GM18498 (cell line): ENCODE measurements around the gene PPL.

Experiments
- ATAC-seq: cut with Tn5 transposase; IDR thresholded peaks from one replicate; pipeline ENCODE4 v1.9.1; 2021; ENCODE audit warnings: mild to moderate bottlenecking, moderate library complexity; ENCODE audit not compliant: unreplicated experiment

The PPL gene

DNA sequence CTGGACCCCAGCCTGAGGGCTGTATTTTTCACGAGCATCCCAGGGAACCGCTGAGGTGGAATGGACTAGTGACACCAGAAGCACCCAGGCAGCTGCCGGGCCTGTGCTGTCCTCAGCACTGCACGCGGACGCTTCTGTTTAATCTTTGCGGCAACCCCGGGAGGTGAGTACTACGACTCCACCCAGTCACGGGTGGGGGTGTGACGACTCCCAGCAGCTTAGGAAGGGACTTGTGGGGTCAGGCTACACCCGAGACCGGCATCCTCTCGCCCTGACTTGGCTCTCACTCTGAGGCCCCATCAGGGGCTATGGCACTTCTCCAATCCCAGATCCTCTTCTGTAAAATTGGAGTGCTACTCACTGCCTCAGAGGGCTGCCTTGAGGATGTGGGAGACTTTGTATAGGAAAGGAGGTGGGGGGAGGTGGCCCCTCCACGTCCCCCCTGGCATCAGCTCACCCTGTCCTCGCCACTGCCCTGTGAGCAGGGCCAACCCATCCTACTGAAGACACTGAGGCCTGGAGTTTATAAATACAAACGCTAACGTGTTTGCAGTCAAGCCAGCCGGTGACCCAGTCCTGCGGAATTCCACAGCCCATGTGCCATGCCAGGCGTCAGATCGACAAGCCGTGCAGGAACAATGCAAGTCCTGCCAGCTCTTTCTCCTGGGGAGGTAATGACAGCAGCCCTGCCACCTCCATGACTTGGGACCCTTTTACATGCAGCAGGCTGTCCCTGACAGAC is 44.4 kb downstream of the PPL start:
- no peak for ATAC-seq

DNA sequence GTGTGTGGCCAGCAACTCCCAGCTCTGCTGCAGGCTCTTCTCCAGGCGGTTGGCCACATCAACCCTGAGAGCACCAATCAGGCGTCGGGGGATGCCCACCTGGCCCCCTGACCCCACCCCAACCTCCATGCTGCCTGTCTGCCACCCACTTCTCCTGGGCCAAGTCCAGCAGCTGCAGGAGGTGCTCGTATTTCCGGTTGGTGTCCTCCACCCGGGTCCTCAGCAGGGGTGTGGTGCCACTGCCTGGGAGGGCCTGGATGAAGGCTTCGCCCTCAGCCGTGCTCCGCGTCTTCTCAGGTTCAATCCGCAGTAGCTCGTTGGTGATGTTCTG is 45.1 kb downstream of the PPL start:
- no peak for ATAC-seq

DNA sequence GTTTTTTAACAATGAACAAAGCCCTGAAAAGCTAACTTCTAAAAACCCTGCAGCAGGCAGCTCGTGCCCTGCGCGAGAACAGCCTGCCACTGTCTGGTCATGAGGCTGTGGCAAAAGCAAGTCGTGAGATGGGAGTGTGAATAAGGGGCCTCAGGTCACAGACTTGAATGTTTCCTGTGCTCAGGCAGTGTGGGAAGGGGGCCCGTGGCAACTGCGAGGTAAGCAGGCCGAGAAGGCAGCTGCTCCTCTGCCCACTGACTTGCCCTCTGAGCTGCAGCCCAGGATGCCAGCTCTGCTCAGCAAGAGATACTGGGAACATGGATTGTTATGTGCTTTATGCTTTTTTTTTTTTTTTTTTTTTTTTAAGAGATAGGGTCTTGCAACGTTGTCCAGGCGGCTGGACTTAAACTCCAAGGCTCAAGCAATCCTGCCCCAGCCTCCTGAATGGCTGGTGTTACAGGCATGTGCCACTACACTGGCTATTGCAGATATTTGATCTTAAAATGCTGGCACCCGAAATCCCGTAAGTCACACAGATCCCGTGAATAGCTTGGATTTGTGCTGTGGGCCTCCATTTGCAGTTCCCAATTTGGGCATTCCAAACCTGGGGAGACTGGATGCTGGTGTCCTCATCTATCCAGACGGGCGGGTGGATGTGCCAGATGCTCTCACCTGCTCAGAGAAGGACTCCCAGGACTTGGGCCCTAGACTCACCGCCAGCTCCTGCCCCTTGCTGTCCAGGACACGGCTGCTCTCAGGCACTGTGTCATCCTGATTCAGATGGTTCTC is 45.7 kb downstream of the PPL start:
- no peak for ATAC-seq

DNA sequence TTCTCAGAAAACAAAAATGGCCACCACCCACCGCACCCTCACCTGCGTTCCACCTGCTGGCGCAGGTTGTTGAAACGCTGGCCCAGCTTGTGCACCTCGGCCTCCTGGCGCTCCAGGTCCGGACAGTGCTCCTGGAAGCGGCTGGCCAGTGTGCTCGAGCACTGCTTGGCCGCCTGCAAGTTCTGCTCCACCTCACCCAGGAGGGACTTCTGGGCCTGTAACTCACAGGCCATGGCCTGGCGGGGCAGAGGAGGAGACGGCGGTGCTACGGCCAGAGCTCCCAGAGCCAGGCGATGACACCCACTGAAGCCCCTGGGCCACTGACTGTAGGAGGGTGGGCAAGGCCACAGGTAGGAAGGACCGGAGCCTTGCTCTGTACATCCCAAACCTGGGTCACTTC is 46.3 kb downstream of the PPL start:
- ATAC-seq, result no peak

DNA sequence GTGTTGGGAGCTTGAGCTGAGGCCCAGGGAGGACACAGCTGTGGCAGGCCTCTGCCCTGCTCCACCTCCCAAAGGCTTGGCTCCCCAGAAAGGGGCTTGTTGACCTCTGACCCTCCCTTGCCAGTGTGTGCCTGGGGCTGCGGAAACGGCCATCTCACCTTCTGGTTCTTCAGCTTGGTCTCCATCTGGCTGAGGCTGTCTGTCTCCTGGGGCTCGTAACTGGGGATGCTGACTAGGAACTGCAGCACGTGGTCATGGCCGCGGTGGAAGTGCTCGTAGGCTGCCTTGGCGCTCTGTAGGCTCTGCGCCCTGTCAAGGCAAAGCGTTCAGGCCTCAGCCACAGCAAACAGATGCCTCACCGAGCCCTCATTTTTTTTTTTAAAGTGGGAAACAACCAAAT is 46.9 kb downstream of the PPL start:
- ATAC-seq, result no peak

DNA sequence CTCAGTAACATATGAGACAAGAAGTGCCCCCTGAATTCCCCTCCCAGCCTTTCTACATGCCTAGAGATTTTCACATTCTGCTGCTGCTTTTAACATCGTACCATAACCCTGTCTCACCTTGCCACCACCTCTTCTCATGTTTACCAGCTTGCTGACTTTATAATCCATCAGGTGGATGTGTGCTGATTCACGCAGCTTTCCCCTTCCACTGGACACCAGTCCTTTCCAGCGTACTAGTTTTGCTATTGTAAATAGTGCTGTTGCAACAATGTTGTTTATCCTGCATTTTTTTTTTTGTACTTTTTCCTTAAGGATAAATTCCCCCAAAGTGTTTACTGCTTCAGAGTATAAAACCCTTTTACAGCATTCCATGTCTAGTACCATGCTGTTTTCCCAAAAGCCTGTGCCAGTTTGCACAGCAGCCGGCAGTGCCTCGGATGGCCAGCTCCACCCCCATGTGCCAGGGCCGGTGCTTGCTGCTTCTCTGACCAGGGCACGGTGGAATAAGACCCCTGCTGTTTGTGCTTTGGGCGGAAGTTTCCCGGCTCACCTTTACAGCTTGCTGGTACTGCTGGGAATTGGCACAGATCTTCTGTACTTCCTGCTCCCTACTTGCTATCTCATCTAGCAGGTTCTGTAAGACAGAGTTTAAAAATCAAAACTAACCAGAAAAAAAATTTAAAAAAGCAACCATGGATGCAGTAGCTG is 48.4 kb downstream of the PPL start:
- no peak for ATAC-seq

DNA sequence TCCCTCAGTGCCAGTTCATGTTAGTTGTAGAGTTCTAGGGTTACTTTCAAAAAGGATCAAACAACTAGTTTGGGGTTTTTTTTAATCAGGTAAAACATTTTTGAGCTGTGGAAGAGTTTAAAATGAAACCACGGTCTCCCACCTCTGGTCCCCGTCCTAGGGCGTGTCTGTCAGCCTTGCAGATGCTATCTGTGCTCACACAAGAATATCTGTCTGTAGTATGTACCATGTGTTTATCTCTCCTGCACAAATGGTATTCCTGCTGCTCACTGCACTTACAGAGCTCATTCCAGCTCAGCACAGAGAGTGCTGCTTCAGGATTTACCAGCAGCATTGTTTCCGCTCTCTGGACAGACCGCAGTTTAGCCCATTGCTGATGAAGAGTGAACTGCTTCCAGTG is 50.8 kb downstream of the PPL start:
- no peak for ATAC-seq

DNA sequence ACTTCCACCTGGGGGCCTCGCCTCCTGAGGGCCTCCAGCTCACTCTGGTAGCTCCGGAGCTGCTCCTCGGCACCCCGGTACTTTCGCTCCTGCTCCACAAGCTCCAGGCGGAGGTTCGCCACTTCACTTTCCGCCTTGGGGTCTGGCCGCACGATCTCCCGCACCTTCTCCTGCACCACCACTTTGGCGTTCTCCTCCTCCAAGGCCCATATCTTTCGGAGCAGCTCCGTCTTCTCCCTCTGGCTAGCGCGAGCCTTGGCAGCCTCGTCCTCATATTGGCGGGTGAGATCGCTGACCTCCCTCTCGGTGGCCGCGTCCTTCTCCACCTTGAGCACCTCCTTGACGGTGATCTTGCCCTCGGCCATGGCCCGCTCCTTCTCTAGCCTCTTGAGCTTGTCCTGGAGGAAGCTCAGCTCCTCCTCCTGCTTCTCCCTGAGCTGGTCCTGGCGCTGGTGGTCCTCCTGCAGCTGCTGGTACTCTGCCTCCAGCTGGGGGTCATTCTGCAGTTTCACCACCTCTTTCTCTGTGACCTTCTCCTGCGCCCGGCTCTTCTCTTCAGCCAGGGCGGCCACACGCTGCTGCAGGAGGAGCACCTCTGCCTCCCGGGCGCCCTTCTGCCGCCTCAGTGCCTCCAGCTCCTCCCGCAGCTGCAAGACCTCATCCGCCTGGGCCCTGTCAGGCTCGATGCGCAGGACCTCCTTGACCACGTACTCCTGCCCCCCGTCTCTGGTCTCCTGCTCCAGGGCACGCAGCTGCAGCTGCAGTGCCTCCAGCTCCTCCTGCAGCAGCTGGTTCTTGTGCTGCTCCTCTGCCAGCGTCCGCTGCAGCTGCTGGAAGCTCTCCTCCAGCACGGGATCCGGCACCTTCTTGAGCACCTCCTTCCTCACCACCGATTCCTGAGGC is 51.7 kb downstream of the PPL start:
- ATAC-seq, result no peak

DNA sequence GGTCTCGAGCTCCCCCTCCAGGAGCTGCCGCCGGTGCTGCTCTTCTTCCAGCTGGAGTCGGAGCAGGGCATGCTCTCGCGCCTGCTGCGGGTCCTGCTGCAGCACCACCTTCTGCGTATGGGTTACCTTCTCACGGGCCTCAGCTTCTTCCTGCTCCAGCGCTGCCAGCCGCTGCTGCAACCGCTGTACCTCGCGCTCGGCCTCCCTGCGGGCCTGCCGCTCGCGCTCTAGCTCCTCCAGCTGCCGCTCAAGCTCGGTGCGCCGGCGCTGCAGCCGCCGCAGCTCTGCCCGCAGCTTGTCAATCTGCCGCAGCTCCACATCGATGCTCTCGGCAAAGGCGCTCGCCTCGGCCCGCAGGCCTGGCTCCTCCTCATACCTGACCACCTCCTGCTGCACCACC is 52.7 kb downstream of the PPL start:
- no peak for ATAC-seq

DNA sequence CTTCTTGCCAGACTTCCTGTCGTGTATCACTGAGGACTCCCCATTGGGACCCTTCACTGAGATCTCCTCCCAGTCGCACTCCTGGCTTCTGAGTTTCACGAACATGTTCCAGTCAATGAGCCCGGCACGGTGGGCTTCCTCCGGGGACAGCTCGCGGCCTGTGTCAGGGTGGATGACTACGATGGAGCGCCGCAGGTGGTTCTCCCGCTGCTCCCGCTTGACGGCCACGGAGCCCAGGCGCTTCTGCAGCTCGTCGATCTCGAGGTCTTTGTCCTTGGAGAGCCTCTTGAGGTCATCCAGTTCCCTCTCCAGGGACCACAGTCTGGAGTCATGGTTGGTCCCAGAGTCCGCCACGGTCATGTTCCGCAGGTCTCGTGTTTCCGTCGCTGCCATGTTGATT is 53.4 kb downstream of the PPL start:
- no peak for ATAC-seq

DNA sequence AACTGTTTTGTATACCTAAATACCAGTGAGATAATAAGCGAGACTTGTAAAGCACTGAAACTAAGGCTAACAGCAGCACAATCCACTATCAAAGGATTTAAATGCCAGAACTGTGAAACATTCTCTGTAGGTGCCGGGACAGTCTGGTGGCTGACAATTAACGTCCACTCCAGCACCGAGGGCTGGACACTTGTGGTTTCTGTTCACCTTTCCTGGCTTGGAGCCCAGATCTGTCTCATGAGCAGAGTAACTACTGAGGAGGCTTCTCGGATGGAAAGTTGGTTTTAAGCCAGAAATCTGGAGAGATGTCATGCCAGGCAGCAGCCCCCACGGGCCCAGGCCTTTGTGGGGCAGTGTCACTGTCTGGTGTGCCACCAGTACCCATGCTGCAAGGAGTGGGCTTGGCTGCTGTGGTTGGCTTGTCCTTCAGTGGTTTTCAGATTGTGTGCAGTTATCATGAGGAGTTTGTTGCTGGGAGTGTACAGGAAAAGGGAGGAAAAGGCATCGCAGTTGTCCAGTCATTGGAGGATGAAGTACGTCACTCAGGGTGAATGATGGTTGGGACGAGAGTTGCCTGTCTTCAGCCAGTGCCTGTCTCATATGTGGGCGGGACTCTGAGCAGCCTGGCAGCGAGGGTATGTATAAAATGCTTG is 54.2 kb downstream of the PPL start:
- no peak for ATAC-seq

DNA sequence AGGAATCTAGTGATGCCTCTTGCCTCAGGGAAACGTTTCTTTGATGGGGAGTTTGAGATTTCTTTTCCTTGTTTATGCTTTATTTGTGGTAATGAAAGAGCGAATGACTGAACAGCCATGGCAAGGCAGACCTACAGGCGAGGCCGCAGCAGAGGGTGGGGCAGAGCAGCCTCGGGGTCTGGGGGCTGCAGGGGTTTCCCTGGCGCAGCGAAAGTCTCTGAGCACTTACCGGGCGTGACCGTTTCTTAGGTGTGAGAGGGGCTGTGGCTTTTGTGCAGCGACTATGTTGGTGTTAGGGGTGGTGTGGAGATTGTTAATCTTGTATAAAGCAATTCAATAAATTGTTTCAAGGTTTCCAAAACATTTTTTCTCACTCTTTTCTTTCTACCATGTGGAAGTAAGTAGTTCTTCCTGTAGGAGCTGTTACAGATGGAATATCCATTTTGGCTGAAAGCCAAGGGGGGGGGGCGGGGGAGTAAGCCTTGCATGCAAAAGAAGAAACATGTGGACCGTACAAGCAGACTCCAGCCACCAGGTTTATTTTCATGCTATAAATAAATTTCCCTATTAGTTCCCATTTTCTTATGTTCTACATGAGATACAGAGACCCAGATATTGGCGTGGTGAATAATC is 54.8 kb downstream of the PPL start:
- ATAC-seq, result no peak

DNA sequence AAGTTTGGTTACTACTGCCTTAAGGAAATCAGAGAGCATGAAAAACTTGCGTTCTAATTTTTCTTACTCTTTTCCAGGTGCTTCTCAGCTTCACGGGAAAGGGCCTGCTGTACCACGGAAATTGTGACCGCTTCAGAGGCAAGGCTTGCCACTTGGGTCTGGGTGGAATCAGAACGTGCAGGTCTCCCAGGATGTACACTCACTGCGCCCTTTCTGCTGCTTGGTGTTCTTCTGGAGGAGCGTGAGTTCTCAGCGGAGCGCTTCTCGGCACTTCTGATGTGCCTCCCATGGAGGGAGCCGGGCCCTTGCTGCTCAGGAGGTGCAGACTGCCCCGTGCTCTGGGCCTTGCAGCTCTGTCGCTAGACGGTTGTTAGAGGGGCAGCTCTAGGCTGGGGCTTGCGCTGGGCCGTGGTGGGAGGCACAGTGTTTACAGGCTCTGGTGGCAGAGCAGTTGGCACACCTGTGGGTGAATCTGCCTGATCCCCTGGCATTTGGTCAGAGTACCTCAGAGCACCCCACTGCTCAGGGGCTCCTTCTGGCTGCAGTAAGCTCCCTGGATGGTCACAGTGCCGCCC is 56.9 kb downstream of the PPL start:
- no peak for ATAC-seq

DNA sequence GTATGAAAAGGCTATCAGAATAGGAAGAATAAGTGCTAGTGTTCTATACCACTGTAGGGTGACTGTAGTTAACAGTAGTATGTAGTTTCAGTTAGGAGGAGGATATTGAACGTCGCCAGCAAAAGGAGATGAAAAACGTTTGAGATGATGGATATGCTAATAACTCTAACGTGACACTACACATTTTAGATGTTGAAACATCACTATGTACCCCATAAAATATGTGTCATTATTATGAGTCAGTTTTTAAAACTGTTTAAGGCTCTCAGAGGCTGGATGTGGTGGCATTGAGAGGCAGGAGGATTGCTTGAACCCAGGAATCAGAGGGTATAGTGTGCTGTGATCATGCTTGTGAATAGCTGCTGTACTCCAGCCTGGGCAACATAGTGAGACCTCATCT is 57.9 kb downstream of the PPL start:
- ATAC-seq, result no peak

DNA sequence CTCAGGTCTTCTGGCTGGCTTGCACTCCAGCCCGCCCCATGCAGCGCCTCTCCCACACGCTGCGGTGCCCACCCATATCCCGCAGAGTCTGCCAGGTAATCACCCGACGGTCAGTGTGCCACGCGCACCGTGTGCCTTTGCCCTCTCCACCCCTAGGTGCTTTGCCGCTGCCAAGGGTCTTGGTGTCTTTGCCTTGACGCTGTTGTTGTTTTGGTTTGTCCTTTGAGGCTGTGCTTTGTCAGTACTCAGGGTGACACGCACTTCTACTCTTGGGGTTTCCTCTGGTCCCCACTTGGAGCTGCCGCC is 59.6 kb downstream of the PPL start:
- ATAC-seq, result no peak

DNA sequence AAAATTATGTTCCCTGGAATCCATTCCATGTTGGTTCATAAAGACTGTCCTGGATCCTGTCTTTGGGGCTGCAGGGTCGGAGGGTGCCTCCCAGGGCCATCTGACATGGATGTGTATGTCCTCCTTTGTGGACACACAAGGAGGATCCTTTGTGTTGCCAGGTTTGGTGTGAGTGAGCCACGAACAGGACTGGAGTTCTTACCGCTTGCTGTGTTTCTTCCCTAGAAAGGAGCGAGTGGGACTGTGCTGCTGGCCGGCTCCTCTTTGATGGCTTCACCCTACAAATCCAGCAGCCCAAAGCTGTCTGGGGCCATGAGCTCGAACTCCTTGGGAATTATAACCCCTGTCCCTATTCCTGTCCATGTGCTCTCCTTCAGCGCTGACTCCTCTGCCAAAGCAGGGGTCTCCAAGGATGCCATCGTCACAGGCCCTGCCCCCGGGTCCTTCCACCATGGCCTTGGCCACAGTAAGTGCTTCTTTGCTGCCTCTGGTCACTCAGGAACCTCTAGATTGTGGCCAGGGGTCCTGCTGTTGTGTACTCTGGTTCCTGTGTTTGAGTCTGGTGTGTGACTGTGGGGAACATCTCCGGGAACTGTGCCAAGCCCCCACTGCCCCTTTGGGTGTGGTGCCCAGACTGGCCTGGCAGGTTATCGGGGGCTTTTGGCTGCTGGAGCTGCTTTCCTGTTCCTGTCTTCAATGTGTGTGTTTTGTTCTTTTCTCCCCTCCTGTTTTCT is 60.1 kb downstream of the PPL start:
- no peak for ATAC-seq

DNA sequence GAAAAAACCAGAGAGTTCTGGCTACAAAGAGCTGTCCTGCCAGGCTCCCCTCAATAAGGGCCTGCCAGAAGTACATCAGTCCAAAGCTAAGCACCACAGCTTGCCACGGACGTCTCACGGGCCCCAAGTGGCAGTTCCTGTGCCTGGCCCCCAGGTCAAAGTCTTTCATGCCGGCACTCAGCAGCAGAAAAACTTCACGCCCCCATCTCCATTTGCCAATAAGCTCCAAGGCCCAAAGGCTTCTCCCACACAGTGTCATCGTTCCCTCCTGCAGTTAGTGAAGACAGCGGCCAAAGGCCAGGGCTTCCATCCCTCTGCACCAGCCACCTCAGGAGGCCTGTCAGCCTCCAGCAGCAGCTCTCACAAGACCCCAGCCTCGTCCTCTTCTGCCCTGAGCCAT is 62.3 kb downstream of the PPL start:
- no peak for ATAC-seq

DNA sequence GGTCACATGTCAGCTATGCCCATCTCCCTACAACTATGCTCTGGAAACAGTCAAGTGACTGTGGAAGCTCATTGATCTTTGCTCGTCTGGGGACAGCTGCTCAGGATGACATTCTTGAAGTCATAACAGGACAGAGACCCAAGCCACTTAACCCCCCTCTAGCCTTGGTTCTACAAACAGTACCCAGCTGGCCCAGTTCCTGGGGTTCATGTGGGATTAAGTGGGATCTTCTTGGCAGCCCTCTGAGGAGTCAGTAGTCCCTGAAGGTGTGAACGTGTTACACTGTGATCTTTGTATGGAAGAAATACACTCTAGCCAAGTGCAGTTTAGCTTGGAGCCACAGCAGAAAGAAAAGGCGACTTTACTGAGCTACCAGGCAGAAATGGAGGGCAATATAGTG is 63.9 kb downstream of the PPL start:
- no peak for ATAC-seq

DNA sequence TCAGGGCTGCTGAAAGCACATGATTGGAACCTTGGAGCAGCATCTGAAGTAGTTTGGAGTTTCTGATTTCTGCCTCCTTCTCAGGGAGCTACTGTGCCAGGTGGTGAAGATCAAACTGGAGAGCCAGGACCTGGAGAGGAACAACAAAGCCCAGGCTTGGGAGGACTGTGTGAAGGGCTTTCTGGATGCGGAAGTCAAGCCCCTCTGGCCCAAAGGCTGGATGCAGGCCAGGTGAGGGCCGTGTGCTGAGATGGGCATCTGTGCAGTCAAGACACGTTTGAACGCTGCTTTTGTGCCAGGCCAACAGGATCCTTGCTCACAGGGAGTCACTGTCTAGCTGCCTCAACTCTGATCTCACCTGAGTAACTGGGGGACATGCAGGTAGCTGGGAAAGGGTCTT is 65.9 kb downstream of the PPL start:
- no peak for ATAC-seq
